Immature natural killer cell (primary cell): ENCODE data around the gene SPINK8. TPM values are rescaled to one million over a fixed set of nuclear protein-coding genes. Genes with fewer than 3 reads are reported as not detected.
"Not testable (repeated sequence)": the region's sequence is repeated elsewhere in the genome, so short reads cannot be mapped to it uniquely, and the experiment has no call there.

Experiments
- DNase-seq, 3 donors: peaks; one replicate each; pipeline ENCODE4 v3.0.0; 2022; ENCODE audit warnings: mixed read lengths in 1 of 3
- H3K27ac Mint-ChIP-seq, 6 donors: one replicate each; pipeline ENCODE4 v1.8.0; 2020; ENCODE audit warnings: mixed read lengths in 6 of 6, mild to moderate bottlenecking in 5 of 6, inconsistent platforms in 4 of 6, moderate library complexity in 3 of 6
- H3K27me3 Mint-ChIP-seq, 3 donors: one replicate each; pipeline ENCODE4 v1.8.0; 2020 to 2021; ENCODE audit warnings: low read depth in 3 of 3, mild to moderate bottlenecking in 3 of 3, mixed read lengths in 3 of 3, moderate library complexity in 3 of 3, inconsistent platforms in 1 of 3
- H3K36me3 Mint-ChIP-seq, 3 donors: one replicate each; pipeline ENCODE4 v1.8.0; 2020; ENCODE audit warnings: mixed read lengths in 3 of 3, inconsistent platforms in 2 of 3, mild to moderate bottlenecking in 2 of 3
- H3K4me1 Mint-ChIP-seq, 2 donors: one replicate each; pipeline ENCODE4 v1.8.0; 2020; ENCODE audit warnings: inconsistent platforms in 2 of 2, mild to moderate bottlenecking in 2 of 2, mixed read lengths in 2 of 2, moderate library complexity in 1 of 2
- H3K4me3 Mint-ChIP-seq, 5 donors: one replicate each; pipeline ENCODE4 v1.8.0; 2020; ENCODE audit warnings: mild to moderate bottlenecking in 5 of 5, mixed read lengths in 5 of 5, inconsistent platforms in 3 of 5, moderate library complexity in 3 of 5
- H3K9me3 Mint-ChIP-seq, 6 donors: one replicate each; pipeline ENCODE4 v1.8.0; 2020; ENCODE audit warnings: mild to moderate bottlenecking in 6 of 6, mixed read lengths in 6 of 6, inconsistent platforms in 4 of 6, moderate library complexity in 3 of 6
- polyA plus RNA-seq, 3 donors: library from polyadenylated mRNA; unstranded; fragments of 300-500 nt; fragmentation: Illumina TruSeq; gene quantifications; one replicate each; pipeline ENCODE4 v1.2.3, GENCODE V29; 2021

SPINK8 gene
- not detected for polyA plus RNA-seq

DNA sequence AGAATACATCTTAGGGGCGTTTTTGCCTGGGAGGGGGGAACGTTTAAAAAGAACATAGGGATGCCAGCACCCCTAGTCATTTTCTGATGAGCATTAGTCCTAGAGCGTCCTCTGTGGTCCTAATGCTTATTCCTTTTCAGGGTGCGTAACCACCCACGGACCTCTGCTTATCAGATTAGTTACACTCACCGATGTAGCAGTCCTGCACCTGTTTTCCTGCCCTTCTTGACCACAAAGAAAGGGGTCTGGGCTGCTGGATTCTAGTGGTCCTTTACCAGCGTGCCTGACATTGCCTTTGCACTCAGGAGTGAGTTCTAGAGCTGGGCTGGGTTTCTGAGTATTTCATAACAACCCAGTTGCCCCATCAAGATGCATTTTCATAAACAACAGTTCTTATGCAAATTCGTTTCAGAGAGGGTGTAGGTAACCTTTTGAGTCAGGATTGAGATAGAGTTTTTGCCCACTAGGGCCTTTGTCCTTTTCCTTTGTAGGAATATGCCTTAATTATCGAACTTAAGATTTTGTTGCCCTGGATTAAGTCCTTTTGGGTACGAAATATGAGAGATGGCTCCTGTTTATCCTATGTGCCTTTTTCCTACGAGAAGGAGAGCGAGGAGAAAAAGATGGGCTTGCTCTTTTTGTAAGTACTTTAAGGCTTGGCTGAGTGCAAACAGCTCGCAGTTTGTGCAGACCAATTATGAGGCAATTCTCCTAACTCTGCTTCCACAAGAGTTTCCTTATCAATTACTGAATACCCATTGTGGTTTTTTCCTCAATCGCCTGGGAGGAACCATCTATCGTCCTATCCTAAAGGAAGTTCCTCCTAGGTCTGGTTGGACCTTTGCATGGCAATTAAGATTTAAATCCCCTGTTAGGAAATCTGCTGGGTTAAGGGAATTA lies at the start of gene SPINK8:
SPINK8 (minus strand) TSS at position 316 of the 900 bp plus-strand sequence. CDS start 5,320 bp downstream, outside the sequence.
- not testable (repeated sequence) for DNase-seq, H3K27ac Mint-ChIP-seq, H3K4me1 Mint-ChIP-seq, H3K9me3 Mint-ChIP-seq, H3K27me3 Mint-ChIP-seq, H3K4me3 Mint-ChIP-seq, H3K36me3 Mint-ChIP-seq

- Mint-ChIP-seq H3K27me3 (peaks cover 0 to 3% (median 2%) of the 10 kb centered on the region in 3 donors), H3K36me3 (no peaks in the 10 kb centered on the region), H3K4me3 (no peak overlapping the region), H3K4me1 (no peaks in the 10 kb centered on the region), H3K9me3 (no peaks in the 10 kb centered on the region), H3K27ac (no peak overlapping the region)
- no peak for DNase-seq
Measured at GRCh38 chr3:48372862-48373435, 39.5 kb upstream of the SPINK8 start.

DNA sequence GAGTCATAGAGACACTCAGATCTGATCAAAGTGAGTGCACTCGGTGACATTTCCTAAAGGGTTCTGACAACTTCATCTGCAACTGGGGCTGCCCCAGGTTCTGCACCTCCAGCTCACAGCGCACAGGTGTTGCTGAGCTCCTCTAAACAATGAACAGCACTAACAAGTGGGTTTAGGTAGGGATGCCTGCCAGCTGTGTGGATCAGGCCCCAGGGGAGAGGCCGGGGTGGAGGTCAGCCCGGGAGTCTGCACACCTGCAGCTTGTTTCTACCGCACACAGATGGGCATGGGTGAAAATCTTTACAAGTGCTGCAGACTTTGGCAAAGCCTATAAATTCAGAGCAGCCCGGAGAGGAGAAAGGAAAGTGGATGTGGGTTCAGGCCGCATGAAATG lies 38.9 kb upstream of the SPINK8 start:
- Mint-ChIP-seq H3K4me3 (no peak overlapping the region), H3K4me1 (no peaks in the 10 kb centered on the region), H3K36me3 (no peaks in the 10 kb centered on the region), H3K9me3 (no peaks in the 10 kb centered on the region), H3K27me3 (peaks cover 0 to 3% (median 2%) of the 10 kb centered on the region in 3 donors), H3K27ac (no peak overlapping the region)
- no peak for DNase-seq

GRCh38 chr3:48371651-48372376 lies 38.4 kb upstream of the SPINK8 start, which contains the start of gene FBXW12:
Gene FBXW12, plus strand, starts transcription at chr3:48372219. Its CDS starts 549 bp downstream, at chr3:48372768.
- Mint-ChIP-seq H3K36me3 (no peaks in the 10 kb centered on the region), H3K27me3 (peaks cover 0 to 3% (median 2%) of the 10 kb centered on the region in 3 donors), H3K9me3 (no peaks in the 10 kb centered on the region), H3K27ac (no peak within 1 kb of the TSS), H3K4me1 (no peaks in the 10 kb centered on the region), H3K4me3 (no peak within 1 kb of the TSS)
- no peak for DNase-seq

DNA sequence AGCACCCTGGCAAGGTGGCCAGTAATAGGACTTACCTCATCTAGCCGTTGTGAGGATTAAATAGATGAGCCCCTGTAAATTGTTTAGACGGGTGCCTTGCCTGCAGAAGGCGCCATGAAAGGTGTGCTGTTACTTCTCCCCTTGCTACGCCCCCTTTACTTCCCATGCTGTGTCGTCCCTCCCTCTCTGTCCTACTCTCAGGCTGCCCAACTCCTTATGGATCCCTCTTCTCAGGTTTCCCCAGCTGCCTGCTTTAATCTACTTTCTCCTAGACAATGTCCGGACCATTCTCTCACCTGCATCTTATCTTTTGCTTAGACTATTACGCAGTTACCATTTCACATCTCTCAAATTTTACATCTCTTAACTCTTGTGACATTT lies 36.9 kb upstream of the SPINK8 start:
- H3K9me3 Mint-ChIP-seq, result no peaks in the 10 kb centered on the region
- H3K27ac Mint-ChIP-seq, result no peak overlapping the region
- no peak for DNase-seq
- H3K4me3 Mint-ChIP-seq, result no peak overlapping the region
- H3K36me3 Mint-ChIP-seq, result no peaks in the 10 kb centered on the region
- H3K4me1 Mint-ChIP-seq, result no peaks in the 10 kb centered on the region
- H3K27me3 Mint-ChIP-seq, result peaks cover 0 to 2% (median 1%) of the 10 kb centered on the region in 3 donors

- Mint-ChIP-seq H3K36me3 (no peaks in the 10 kb centered on the region), H3K4me1 (no peaks in the 10 kb centered on the region), H3K27ac (no peak overlapping the region), H3K27me3 (peaks cover 0 to 2% (median 2%) of the 10 kb centered on the region in 3 donors), H3K4me3 (no peak overlapping the region), H3K9me3 (no peaks in the 10 kb centered on the region)
- no peak for DNase-seq
Measured at GRCh38 chr3:48369693-48370332, 36.4 kb upstream of the SPINK8 start.

DNA sequence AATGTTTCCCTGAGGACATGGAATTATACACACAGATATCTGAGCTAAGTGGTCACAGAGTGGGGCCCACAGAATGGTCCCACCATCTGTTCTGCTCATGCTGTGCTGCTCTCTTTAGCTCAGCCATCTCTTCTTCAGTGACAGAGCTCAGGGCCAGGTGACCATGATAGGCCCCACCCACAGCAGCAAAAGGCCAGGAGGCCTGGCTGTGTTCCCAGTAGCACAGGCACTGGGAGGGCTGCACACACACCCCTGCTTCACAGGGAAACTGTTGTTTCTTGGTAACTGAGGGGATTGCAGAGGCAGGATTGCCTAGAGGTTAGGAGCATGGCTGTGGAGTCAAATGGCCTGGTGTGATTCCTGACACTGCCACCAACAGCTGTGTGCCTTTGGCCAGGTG lies 33.7 kb upstream of the SPINK8 start:
- no peak for DNase-seq
- H3K27ac Mint-ChIP-seq, result no peak overlapping the region
- H3K4me1 Mint-ChIP-seq, result no peaks in the 10 kb centered on the region
- H3K4me3 Mint-ChIP-seq, result no peak overlapping the region
- peaks cover 2 to 3% (median 2%) of the 10 kb centered on the region in 3 donors for H3K27me3 Mint-ChIP-seq
- peaks cover 0 to 2% (median under 1%) of the 10 kb centered on the region in 6 donors for H3K9me3 Mint-ChIP-seq
- H3K36me3 Mint-ChIP-seq, result no peaks in the 10 kb centered on the region

GRCh38 chr3:48364840-48365239 lies 31.4 kb upstream of the SPINK8 start:
- H3K27ac Mint-ChIP-seq, result no peak overlapping the region
- peaks cover 3 to 9% (median 5%) of the 10 kb centered on the region in 3 donors for H3K27me3 Mint-ChIP-seq
- DNase-seq, result no peak
- no peaks in the 10 kb centered on the region for H3K4me1 Mint-ChIP-seq
- H3K4me3 Mint-ChIP-seq, result no peak overlapping the region
- H3K36me3 Mint-ChIP-seq, result peaks cover 0 to 7% (median 6%) of the 10 kb centered on the region in 3 donors
- H3K9me3 Mint-ChIP-seq, result peaks cover 3 to 15% (median 7%) of the 10 kb centered on the region in 6 donors

- peaks cover 0 to 7% (median 6%) of the 10 kb centered on the region in 3 donors for H3K36me3 Mint-ChIP-seq
- H3K27me3 Mint-ChIP-seq, result peaks cover 5 to 12% (median 6%) of the 10 kb centered on the region in 3 donors
- no peak for DNase-seq
- H3K27ac Mint-ChIP-seq, result no peak overlapping the region
- no peaks in the 10 kb centered on the region for H3K4me1 Mint-ChIP-seq
- no peak overlapping the region for H3K4me3 Mint-ChIP-seq
- peaks cover 3 to 15% (median 7%) of the 10 kb centered on the region in 6 donors for H3K9me3 Mint-ChIP-seq
Measured at GRCh38 chr3:48361928-48362327, 28.5 kb upstream of the SPINK8 start.

- Mint-ChIP-seq H3K4me3 (no peak overlapping the region), H3K27ac (no peak overlapping the region), H3K36me3 (peaks cover 0 to 5% (median 2%) of the 10 kb centered on the region in 3 donors), H3K9me3 (peaks cover 1 to 6% (median 4%) of the 10 kb centered on the region in 6 donors), H3K27me3 (peaks cover 3 to 14% (median 6%) of the 10 kb centered on the region in 3 donors), H3K4me1 (no peaks in the 10 kb centered on the region)
- no peak for DNase-seq
Measured at GRCh38 chr3:48356419-48356818, 23.0 kb upstream of the SPINK8 start.

DNA sequence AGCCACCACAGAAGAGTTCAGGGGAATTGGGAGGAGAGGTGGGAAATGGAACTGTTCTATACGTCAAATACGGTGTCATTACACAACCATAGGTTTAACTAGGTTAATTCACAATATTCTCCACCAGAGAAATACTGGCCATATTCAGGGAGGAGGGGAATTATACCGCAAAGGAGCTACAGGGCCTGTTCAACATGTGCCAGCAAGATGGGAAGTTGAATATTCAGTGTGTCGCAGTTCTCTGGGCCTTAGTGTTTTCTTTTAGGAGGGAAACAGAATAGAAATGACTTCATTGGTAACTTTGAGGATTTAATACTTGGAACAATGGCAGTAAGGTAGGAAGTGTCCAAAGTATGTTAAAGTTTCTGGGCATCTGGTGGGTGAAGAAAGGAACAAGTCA lies 20.5 kb upstream of the SPINK8 start:
- H3K4me3 Mint-ChIP-seq, result no peak overlapping the region
- H3K9me3 Mint-ChIP-seq, result no peaks in the 10 kb centered on the region
- DNase-seq, result no peak
- H3K27ac Mint-ChIP-seq, result no peak overlapping the region
- H3K36me3 Mint-ChIP-seq, result no peaks in the 10 kb centered on the region
- peaks cover 0 to 8% (median 4%) of the 10 kb centered on the region in 3 donors for H3K27me3 Mint-ChIP-seq
- no peaks in the 10 kb centered on the region for H3K4me1 Mint-ChIP-seq

GRCh38 chr3:48352546-48352945 lies 19.1 kb upstream of the SPINK8 start:
- Mint-ChIP-seq H3K36me3 (no peaks in the 10 kb centered on the region), H3K4me1 (no peaks in the 10 kb centered on the region), H3K9me3 (no peaks in the 10 kb centered on the region), H3K27me3 (peaks cover 0 to 8% (median 4%) of the 10 kb centered on the region in 3 donors), H3K27ac (no peak overlapping the region), H3K4me3 (no peak overlapping the region)
- DNase-seq, result no peak

- Mint-ChIP-seq H3K4me1 (no peaks in the 10 kb centered on the region), H3K27me3 (peaks cover 4 to 8% (median 6%) of the 10 kb centered on the region in 3 donors), H3K9me3 (no peaks in the 10 kb centered on the region), H3K36me3 (no peaks in the 10 kb centered on the region), H3K4me3 (no peak overlapping the region), H3K27ac (no peak overlapping the region)
- DNase-seq, result no peak
Measured at GRCh38 chr3:48347500-48347899, 14.0 kb upstream of the SPINK8 start.
